Adipose tissue (tissue), 3 donors: ENCODE measurements around the gene PAOX. TPM values are rescaled to one million over a fixed set of nuclear protein-coding genes. Genes with fewer than 3 reads are reported as not detected.
"Not testable (repeated sequence)": the region's sequence is repeated elsewhere in the genome, so short reads cannot be mapped to it uniquely, and the experiment has no call there.

Source experiments
- H3K27ac ChIP-seq: one replicate; pipeline ENCODE4 v1.5.1; 2013; ENCODE audit warnings: low read depth, low read length
- WGBS, 3 donors: extraction: QIAGEN DNeasy Blood & Tissue Kit; methylation state at CpG; one replicate each; pipeline ENCODE4 v1.1.7; 2013; 5-methylcytosine and 5-hydroxymethylcytosine counted together
- polyA plus RNA-seq, 3 donors: library from polyadenylated mRNA; stranded (reverse); fragments of 200-250 nt; gene quantifications; one replicate each; pipeline ENCODE4 v1.2.3, GENCODE V29; 2013
- donor health status: healthy with polysubstance abuse.
- donor health status: Bipolar disorder and iron deficiency.
- donor health status: healthy.

Gene PAOX
- polyA plus RNA-seq, 3 donors = 4.5 to 5.7 (median 5.4) TPM

DNA sequence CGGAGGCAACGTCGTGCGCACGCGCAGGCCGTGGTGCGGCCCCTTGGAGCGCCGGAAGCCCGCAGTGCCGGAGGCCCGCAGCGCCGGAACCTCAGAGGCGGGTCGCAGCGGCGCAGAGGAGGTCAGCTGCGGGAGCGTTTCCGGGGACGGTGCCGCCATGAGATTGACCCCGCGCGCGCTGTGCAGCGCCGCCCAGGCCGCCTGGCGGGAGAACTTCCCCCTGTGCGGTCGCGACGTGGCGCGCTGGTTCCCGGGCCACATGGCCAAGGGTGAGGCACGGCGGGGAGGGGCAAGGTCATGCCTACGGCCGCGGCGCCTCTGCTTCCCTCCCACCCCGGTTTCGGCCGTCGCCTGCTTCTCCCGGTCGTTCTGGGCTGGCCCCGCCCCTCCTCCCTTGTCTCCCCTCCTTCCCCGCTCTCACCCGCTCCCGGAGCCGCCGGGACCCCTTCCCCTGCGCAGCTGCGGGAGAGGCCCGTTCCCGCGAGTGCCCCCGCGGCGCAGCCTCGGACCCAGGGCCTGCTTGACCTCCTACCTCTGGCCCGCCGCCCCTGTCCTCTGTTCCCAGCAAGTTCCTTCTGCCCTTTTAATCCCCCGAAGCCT lies 15.1 kb downstream of the PAOX start, which contains the start of gene MTG1:
MTG1 (plus strand) TSS at position 94 of the 600 bp plus-strand sequence; CDS start at position 158, 64 bp downstream.
- WGBS, 3 donors = 0 to 1% (median 0%) methylated on average over 40 to 68 of the region's 69 CpGs
- H3K27ac ChIP-seq = peak within 1 kb of the TSS; percentile 10

DNA sequence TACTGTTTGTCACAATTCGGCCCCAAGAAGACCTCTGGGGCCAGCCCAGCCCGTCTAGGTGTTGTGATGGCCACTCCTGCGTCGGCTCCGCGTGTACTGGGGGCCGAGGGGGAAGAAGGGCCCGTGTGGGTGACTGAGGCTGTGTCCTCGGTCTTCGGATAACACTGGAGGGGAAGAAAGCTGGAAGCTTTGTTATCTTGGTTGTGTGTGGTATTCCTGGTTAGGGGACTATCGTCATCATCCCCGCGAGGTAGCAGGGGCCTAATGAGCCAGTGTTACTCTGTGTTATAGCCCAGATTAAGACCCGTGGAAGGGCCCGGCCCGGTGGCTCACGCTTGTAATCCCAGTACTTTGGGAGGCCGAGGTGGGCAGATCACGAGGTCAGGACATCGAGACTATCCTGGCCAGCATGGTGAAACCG lies 15.7 kb downstream of the PAOX start:
- 22 to 33% (median 32%) methylated on average over 21 of the region's 21 CpGs for WGBS, 3 donors

DNA sequence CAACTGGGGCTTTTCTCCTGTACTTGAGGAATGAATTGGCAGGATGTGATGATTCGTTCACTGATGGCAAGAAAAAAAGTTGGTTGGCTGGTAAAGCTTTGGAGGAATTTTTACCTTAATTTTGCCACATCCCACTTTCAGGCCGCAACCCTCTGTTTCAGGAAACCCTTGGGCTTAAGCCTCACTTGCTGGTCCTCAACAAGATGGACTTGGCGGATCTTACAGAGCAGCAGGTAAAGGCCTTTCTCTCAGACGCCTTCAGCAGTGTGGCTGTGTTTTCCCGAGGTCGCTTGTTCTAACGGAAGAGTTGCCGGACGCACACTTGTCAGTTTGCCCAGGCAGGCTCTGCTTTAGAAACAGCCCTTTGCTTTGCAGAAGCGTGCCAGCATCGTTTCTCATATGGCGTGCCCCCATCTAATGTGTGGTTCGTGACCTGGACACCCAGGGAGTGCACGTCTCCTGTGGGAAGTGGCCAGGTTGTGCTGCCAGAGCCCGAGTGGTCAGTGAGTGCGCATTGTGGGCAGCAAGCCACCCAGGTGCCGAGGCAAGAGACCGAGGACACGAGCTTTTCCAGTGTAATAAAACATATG lies 17.1 kb downstream of the PAOX start:
- 93 to 95% (median 93%) methylated on average over 19 of the region's 19 CpGs for WGBS, 3 donors
- H3K27ac ChIP-seq = no peak overlapping the region

More for the DNA sequence above, 15.7 kb downstream of the PAOX start:
- no peak overlapping the region for H3K27ac ChIP-seq

DNA sequence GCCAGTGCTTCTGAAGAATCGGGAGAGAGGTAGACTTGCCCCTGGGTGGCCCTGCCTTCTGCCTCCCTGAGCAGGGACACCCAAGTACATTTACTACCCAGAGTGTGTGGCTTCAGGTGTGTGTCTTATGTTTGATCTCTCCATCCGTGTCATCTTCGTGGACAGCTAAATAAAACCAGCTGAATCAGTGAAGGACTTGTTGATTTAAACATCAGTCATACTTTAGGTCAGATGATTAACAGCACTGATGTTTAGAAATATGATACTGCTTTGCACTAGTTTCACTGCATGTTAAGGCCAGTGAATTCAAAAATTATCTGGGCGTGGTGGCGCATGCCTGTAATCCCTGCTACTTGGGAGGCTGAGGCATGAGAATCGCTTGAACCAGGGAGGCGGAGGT lies 18.9 kb downstream of the PAOX start:
- no peak overlapping the region for H3K27ac ChIP-seq
- 95 to 98% (median 97%) methylated on average over 7 of the region's 7 CpGs for WGBS, 3 donors

DNA sequence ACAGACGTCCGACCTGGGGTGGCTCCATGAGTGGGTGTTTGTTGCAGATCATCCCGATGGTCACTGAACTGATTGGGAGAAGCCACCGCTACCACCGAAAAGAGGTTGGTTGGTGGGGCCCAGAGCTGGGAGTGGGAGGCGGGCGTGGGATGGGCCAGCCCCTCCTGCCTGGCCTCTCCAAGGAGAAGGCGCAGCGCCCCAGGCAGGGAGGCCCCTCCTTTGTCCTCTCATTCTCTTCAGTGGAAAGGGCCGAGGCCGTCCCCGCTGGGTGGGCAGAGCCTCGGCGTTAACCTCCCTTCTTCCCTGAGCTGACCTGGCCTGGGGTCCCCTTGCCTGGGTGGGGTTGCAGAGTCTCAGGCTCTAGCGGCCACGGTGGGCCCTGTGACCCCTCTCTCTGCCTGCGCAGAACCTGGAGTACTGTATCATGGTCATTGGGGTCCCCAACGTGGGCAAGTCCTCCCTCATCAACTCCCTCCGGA lies 20.1 kb downstream of the PAOX start:
- WGBS, 3 donors = 93 to 97% (median 97%) methylated on average over 18 to 19 of the region's 19 CpGs
- H3K27ac ChIP-seq = no peak overlapping the region

GRCh38 chr10:133400624-133401424 lies 21.8 kb downstream of the PAOX start:
- H3K27ac ChIP-seq = no peak overlapping the region
- 86 to 88% (median 87%) methylated on average over 10 of the region's 10 CpGs for WGBS, 3 donors

DNA sequence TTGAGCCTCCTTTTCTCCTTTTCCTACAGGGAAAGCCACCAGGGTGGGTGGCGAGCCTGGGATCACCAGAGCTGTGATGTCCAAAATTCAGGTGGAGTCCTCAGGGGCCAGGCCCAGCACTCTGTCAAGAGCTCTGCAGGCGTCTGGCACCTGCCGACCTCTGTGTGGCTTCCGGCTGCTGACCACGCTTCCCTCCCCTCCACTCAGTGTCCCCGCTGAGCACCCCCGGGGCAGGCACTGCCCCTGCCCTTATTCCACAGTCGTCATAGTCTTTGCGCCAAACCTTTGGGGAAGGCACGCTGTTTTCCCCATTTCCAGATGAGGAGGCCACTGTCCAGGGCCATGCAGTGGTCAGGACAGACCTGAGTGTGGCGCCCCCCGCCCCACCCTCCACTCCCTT lies 22.4 kb downstream of the PAOX start:
- WGBS, 3 donors = 91 to 95% (median 94%) methylated on average over 12 of the region's 12 CpGs
- H3K27ac ChIP-seq = no peak overlapping the region

- 95 to 97% (median 96%) methylated on average over 20 to 21 of the region's 21 CpGs for WGBS, 3 donors
- H3K27ac ChIP-seq = no peak overlapping the region
Measured at GRCh38 chr10:133401981-133402725, 23.1 kb downstream of the PAOX start.

DNA sequence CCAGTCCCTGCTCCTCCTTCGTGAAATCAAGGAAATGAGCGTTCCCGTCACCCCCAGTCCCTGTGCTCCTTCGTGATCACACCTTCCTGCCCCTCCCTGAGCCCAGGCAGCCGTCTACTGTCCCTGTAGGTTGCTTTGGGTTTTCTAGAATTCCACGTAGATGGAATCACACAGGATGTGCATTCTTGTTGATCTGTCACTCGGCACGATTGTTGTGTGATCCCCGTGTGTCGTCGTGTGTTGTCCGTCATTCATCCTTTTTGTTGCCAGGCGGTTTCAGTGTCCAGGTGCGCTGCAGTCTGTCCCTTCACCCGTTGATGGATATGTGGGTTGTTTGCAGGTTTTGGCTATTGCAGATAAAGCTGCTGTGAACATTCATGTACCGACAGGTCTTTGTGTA lies 24.3 kb downstream of the PAOX start:
- H3K27ac ChIP-seq = no peak overlapping the region
- WGBS, 3 donors = 85 to 88% (median 86%) methylated on average over 16 of the region's 16 CpGs

- no peak overlapping the region for H3K27ac ChIP-seq
- 86 to 95% (median 89%) methylated on average over 5 of the region's 5 CpGs for WGBS, 3 donors
Measured at GRCh38 chr10:133403784-133404183, 24.7 kb downstream of the PAOX start.

GRCh38 chr10:133405272-133405671 lies 26.2 kb downstream of the PAOX start:
- WGBS, 3 donors = 52 to 67% (median 54%) methylated on average over 2 of the region's 2 CpGs
- no peak overlapping the region for H3K27ac ChIP-seq

DNA sequence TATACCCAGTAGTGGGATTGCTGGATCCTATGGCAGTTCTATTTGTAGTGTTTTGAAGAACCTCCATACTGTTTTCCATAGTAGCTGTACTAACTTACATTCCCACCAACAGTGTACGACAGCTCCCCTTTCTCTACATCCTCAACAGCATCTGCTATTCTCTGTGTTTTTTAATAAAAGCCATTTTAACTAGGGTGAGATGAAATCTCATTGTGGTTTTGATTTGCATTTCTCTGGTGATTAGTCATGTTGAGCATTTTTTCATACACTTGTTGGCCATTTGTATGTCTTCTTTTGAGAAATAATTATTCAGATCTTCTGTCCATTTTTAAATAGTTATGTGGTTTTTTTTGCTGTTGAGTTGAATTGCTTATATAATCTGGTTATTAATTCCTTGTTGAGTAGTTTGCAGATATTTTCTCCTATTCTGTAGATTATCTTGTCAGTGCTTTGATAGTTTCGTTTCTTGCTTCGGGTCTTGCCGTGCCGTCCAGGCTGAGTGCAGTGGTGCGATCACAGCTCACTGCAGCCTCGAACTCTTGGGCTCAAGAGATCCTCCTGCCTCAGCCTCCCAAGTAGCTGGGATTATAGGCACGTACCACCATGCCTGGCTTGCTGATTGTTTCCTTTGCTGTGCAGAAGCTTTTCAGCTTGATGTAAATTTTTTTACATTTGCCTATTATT lies 26.9 kb downstream of the PAOX start:
- no peak overlapping the region for H3K27ac ChIP-seq
- WGBS, 3 donors = 85 to 97% (median 95%) methylated on average over 8 of the region's 8 CpGs

DNA sequence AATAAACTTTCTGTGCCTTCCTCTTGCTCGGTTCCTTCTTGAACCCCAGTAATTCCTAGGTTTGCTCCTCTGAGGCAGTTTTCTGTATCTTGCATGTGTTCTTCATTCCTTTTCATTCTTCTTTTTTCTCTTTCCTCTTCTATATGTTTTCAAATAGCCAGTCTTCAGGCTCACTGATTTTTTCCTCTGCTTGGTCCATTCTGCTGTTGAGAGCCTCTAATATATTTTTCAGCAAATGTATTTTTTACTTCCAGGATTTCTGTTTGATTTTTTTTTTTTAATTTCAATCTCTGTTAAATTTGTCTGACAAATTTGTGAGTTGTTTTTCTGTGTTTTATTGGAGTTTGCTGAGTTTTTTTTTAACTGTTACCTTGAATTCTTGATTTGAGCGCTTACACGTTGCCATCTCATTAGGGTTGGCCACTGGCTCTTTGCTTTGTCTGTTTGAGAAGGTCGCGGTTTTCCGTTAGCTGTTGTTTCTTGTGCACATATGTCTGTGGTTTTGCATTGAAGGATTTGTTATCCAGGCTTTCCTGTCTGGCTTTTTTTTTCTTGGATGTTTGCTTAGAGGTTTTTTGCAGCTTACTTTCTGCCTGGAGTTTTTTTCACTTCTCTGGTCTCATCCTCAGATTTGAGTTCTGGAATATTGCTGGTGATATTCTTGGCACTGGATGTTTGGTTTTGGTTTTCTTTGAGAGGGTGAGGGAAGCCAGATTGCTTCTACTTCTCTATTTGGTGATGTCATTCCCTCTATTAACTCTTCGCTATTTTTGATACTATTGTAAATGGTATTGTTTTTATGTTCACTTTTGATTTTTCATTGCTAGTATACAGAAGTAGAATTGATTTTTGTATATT lies 32.7 kb downstream of the PAOX start:
- no peak overlapping the region for H3K27ac ChIP-seq
- WGBS, 3 donors = 96 to 98% (median 96%) methylated on average over 7 of the region's 7 CpGs

DNA sequence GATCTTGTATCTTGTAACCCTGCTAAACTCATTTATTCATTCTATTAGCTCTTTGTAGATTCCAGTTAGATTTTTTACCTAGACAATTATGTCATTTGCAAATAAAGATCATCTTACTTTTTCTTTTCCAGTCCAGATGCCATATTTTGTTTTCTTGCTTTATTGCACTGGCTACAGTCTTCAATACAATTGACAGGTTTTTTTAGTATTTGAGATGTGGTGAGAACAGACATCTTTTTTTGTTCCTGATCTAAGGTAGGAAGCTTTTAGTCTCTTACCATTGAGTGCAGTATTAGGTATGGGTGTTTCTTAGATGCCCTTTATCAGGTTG lies 33.3 kb downstream of the PAOX start:
- no peak overlapping the region for H3K27ac ChIP-seq

DNA sequence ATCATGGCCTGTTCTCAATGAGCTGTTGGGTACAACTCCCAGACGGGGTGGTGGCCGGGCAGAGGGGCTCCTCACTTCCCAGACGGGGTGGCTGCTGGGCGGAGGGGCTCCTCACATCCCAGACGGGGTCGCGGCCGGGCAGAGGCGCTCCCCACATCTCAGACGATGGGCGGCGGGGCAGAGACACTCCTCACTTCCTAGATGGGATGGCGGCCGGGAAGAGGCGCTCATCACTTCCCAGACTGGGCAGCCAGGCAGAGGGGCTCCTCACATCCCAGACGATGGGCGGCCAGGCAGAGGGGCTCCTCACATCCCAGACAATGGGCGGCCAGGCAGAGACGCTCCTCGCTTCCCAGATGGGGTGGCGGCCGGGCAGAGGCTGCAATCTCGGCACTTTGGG lies 35.3 kb downstream of the PAOX start:
- H3K27ac ChIP-seq = not testable (repeated sequence)
- 96 to 99% (median 98%) methylated on average over 19 to 21 of the region's 23 CpGs for WGBS, 3 donors

DNA sequence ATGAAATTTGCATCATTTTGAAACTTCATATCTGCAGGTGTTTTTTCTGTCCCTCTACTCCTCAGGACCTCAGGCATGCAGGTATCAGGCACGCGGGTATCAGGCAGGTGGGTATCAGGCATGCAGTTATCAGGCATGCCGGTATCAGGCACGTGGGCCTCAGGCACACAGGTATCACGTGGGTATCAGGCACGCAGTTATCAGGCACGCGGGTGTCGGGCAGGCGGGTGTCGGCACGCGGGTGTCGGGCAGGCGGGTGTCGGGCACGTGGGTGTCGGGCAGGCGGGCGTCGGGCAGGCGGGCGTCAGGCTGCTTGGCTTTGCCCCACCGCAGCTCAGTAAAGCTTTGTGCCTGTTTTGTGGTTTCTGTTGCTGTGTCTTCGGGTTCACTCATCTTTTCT lies 36.7 kb downstream of the PAOX start:
- 92 to 96% (median 93%) methylated on average over 19 to 25 of the region's 25 CpGs for WGBS, 3 donors
- no peak overlapping the region for H3K27ac ChIP-seq

GRCh38 chr10:133418289-133418993 lies 39.4 kb downstream of the PAOX start:
- 96% methylated on average over 14 of the region's 14 CpGs for WGBS, 3 donors
- no peak overlapping the region for H3K27ac ChIP-seq
